RWPE2 (cell line): Measurements from ENCODE around the gene CCL14.

Source experiments
- ATAC-seq: fragments of 200-7000 bp; cut with Tn5 transposase; 3 replicates; pipeline ENCODE4 v1.9.1; 2021; ENCODE audit warnings: low read depth
- DNase-seq: peaks from one replicate; pipeline ENCODE4 v3.0.0-alpha.2; 2020; ENCODE audit warnings: low spot score
- H3K27ac ChIP-seq: fragments of 450-650 bp; 2 replicates; pipeline ENCODE4 v1.5.1; 2017; ENCODE audit warnings: mild to moderate bottlenecking; ENCODE audit not compliant: poor library complexity, severe bottlenecking
- H3K27me3 ChIP-seq: fragments of 250-450 bp; sonication (Bioruptor Pico); 2 replicates; pipeline ENCODE4 v1.5.1; 2021; ENCODE audit warnings: mild to moderate bottlenecking, moderate library complexity; ENCODE audit not compliant: insufficient read depth, poor library complexity, severe bottlenecking
- H3K36me3 ChIP-seq: fragments of 250-450 bp; sonication (Bioruptor Pico); 2 replicates; pipeline ENCODE4 v1.5.1; 2020; ENCODE audit warnings: low read depth, mild to moderate bottlenecking, moderate library complexity
- H3K4me1 ChIP-seq: fragments of 250-450 bp; sonication (Bioruptor Pico); 2 replicates; pipeline ENCODE4 v1.5.1; 2021; ENCODE audit warnings: mild to moderate bottlenecking, moderate library complexity; ENCODE audit not compliant: insufficient read depth, poor library complexity, severe bottlenecking
- H3K4me3 ChIP-seq: fragments of 250-450 bp; sonication (Bioruptor Pico); 2 replicates; pipeline ENCODE4 v1.5.1; 2021; ENCODE audit warnings: mild to moderate bottlenecking, moderate library complexity; ENCODE audit not compliant: severe bottlenecking
- H3K9me3 ChIP-seq: fragments of 250-450 bp; sonication (Bioruptor Pico); 2 replicates; pipeline ENCODE4 v1.5.1; 2021; ENCODE audit warnings: mild to moderate bottlenecking, moderate library complexity; ENCODE audit not compliant: severe bottlenecking
- CTCF ChIP-seq: fragments of 450-650 bp; IDR thresholded peaks from one replicate; pipeline ENCODE4 v1.5.1; 2017; ENCODE audit warnings: mild to moderate bottlenecking, moderate library complexity; ENCODE audit not compliant: poor library complexity, severe bottlenecking

CCL14 gene

GRCh38 chr17:36014946-36015345 is 28.4 kb upstream of the CCL14 start:
- H3K9me3 ChIP-seq: no peaks in the 10 kb centered on the region
- TF ChIP-seq CTCF: no peak
- DNase-seq (no peak), ATAC-seq (no peak)
- H3K4me1 ChIP-seq: no peaks in the 10 kb centered on the region
- H3K27ac ChIP-seq: no peak overlapping the region
- no peaks in the 10 kb centered on the region for H3K36me3 ChIP-seq
- no peak overlapping the region for H3K4me3 ChIP-seq
- H3K27me3 ChIP-seq: peaks cover 13% of the 10 kb centered on the region

- no peak for ATAC-seq
- no peak for TF ChIP-seq CTCF
- Histone ChIP-seq H3K27me3 (no peaks in the 10 kb centered on the region), H3K36me3 (no peaks in the 10 kb centered on the region), H3K4me1 (no peaks in the 10 kb centered on the region), H3K9me3 (no peaks in the 10 kb centered on the region), H3K27ac (no peak overlapping the region), H3K4me3 (no peak overlapping the region)
- no peak for DNase-seq
Observed at GRCh38 chr17:36011201-36011600, 24.7 kb upstream of the CCL14 start.

- DNase-seq (no peak), ATAC-seq (no peak)
- no peak overlapping the region for H3K27ac ChIP-seq
- H3K36me3 ChIP-seq: no peaks in the 10 kb centered on the region
- H3K9me3 ChIP-seq: no peaks in the 10 kb centered on the region
- no peaks in the 10 kb centered on the region for H3K27me3 ChIP-seq
- H3K4me1 ChIP-seq: no peaks in the 10 kb centered on the region
- TF ChIP-seq CTCF: peak; percentile 32
- H3K4me3 ChIP-seq: no peak overlapping the region
Observed at GRCh38 chr17:36008998-36009665, 22.6 kb upstream of the CCL14 start.

- Histone ChIP-seq H3K27me3 (no peaks in the 10 kb centered on the region), H3K27ac (no peak overlapping the region), H3K4me3 (no peak overlapping the region), H3K4me1 (no peaks in the 10 kb centered on the region), H3K36me3 (no peaks in the 10 kb centered on the region), H3K9me3 (no peaks in the 10 kb centered on the region)
- ATAC-seq: no peak
- DNase-seq: no peak
- no peak for TF ChIP-seq CTCF
Observed at GRCh38 chr17:36004594-36005108, 18.1 kb upstream of the CCL14 start.

GRCh38 chr17:36002631-36003030 is 16.1 kb upstream of the CCL14 start:
- no peaks in the 10 kb centered on the region for H3K9me3 ChIP-seq
- no peaks in the 10 kb centered on the region for H3K4me1 ChIP-seq
- no peak for DNase-seq
- no peak for ATAC-seq
- H3K27me3 ChIP-seq: no peaks in the 10 kb centered on the region
- no peak overlapping the region for H3K27ac ChIP-seq
- no peaks in the 10 kb centered on the region for H3K36me3 ChIP-seq
- H3K4me3 ChIP-seq: no peak overlapping the region
- no peak for TF ChIP-seq CTCF
